CD4-positive, alpha-beta memory T cell (primary cell): ENCODE measurements around the gene SERINC5. TPM values are rescaled to one million over a fixed set of nuclear protein-coding genes. Genes with fewer than 3 reads are reported as not detected.

Source experiments
- CTCF ChIA-PET: fragments of 350-600 bp; sonication (Branson Sonifier 250); formaldehyde crosslinking; loops from one replicate; lab custom pipeline; 2021; ENCODE audit warnings: inconsistent platforms; ENCODE audit not compliant: partially characterized antibody; lab: Charles Lee
- POLR2A ChIA-PET: fragments of 350-600 bp; sonication (Branson Sonifier 250); formaldehyde crosslinking; loops from one replicate; lab custom pipeline; 2021; ENCODE audit not compliant: partially characterized antibody; lab: Charles Lee
- DNase-seq, 5 donors: peaks; one replicate each; pipeline versions ENCODE4 v3.0.0 to v3.0.0-alpha.2; 2020 to 2022; ENCODE audit warnings: mixed read lengths in 1 of 5
- H3K27ac ChIP-seq: one replicate; pipeline ENCODE4 v1.7.0; 2013; ENCODE audit warnings: low read depth, low read length
- H3K27me3 ChIP-seq: 2 replicates; pipeline ENCODE4 v1.7.0; 2013; ENCODE audit warnings: mild to moderate bottlenecking, low read length, moderate library complexity; ENCODE audit not compliant: insufficient read depth
- H3K36me3 ChIP-seq: 2 replicates; pipeline ENCODE4 v1.7.0; 2013; ENCODE audit warnings: mild to moderate bottlenecking, low read length, moderate library complexity; ENCODE audit not compliant: insufficient read depth
- H3K4me1 ChIP-seq: 2 replicates; pipeline ENCODE4 v1.7.0; 2013; ENCODE audit warnings: mild to moderate bottlenecking, low read length, moderate library complexity; ENCODE audit not compliant: insufficient read depth
- H3K4me3 ChIP-seq, 2 donors: one replicate each; pipeline ENCODE4 v1.7.0; 2013; ENCODE audit warnings: low read length in 2 of 2, mild to moderate bottlenecking in 1 of 2
- H3K9me3 ChIP-seq, 2 donors: one replicate each; pipeline ENCODE4 v1.7.0; 2013; ENCODE audit warnings: low read length in 2 of 2, control low read depth in 1 of 2; ENCODE audit not compliant: control insufficient read depth in 1 of 2
- H3K27ac Mint-ChIP-seq, 7 donors: one replicate each; pipeline ENCODE4 v1.8.0; 2020 to 2021; ENCODE audit warnings: mixed read lengths in 7 of 7, mild to moderate bottlenecking in 6 of 7, inconsistent platforms in 3 of 7, moderate library complexity in 3 of 7
- H3K27me3 Mint-ChIP-seq, 2 donors: one replicate each; pipeline ENCODE4 v1.8.0; 2020 to 2021; ENCODE audit warnings: mixed read lengths in 2 of 2
- H3K36me3 Mint-ChIP-seq, 2 donors: one replicate each; pipeline ENCODE4 v1.8.0; 2020 to 2021; ENCODE audit warnings: mixed read lengths in 2 of 2, inconsistent platforms in 1 of 2, mild to moderate bottlenecking in 1 of 2
- H3K4me1 Mint-ChIP-seq, 4 donors: one replicate each; pipeline ENCODE4 v1.8.0; 2020 to 2021; ENCODE audit warnings: mixed read lengths in 4 of 4, mild to moderate bottlenecking in 1 of 4
- H3K4me3 Mint-ChIP-seq, 8 donors: one replicate each; pipeline ENCODE4 v1.8.0; 2020 to 2021; ENCODE audit warnings: mixed read lengths in 8 of 8, mild to moderate bottlenecking in 7 of 8, moderate library complexity in 6 of 8, inconsistent platforms in 3 of 8
- H3K9me3 Mint-ChIP-seq, 8 donors: one replicate each; pipeline ENCODE4 v1.8.0; 2020 to 2021; ENCODE audit warnings: mixed read lengths in 8 of 8, mild to moderate bottlenecking in 5 of 8, inconsistent platforms in 3 of 8, moderate library complexity in 1 of 8
- intact Hi-C: fragments of 100-400 bp; cut with micrococcal nuclease; formaldehyde crosslinking; loops from one replicate; pipeline ENCODE4 v1.15.1; 2023
- polyA plus RNA-seq, 2 donors: library from polyadenylated mRNA; unstranded; fragments of 300-500 nt; fragmentation: Illumina TruSeq; gene quantifications; one replicate each; pipeline ENCODE4 v1.2.3, GENCODE V29; 2021
- total RNA-seq, 2 experiments: library from RNA; stranded (reverse); gene quantifications; one replicate each; pipeline ENCODE4 v1.2.3, GENCODE V29; 2021

The SERINC5 gene
- total and polyA plus RNA-seq, 4 experiments from 2014 or later: 20.7 to 165 (median 94.0) TPM

DNA sequence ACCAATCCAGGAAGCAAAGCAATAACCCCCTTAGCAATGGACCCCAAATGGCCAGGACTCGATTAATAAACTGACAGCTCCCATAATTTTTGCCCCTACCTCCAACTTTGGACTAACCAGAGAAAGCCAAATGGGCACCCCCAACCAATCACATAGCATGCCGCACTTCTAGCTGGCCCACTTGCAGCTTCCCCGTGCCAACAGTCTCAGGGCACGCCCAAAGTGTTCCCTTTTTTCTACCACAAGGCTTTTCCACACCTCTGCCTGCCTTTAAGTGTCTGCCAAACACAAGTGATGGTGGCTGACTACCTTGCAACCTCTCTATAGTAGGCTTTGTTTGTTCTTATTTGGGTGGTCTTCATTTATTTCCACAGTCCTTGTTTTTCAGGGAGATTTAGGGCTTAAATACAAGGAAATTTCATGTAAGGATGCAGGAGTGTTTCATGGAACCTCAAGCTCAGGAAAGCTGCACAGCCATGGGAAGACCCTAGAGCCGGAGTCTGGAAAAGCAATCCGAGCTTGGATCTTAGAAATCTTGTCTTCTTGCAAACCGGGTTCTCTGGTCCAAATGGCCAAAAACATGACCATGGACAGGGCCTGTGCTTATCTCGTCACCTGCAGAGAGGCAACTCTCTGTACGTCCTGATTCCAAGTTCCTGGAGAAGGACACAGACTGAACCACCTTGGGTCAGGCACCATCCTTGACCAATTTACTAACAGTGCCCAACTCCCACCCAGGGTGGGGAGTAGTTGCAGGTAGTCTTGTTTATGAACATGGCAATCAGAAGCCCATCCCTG is 131.5 kb downstream of the SERINC5 start:
- H3K4me1 Mint-ChIP-seq: peaks cover 43 to 63% (median 54%) of the 10 kb centered on the region in 4 donors
- peak overlapping the region in 5 of 7 donors; percentile 37 to 83 (median 75) for H3K27ac Mint-ChIP-seq
- H3K27me3 Mint-ChIP-seq: no peaks in the 10 kb centered on the region
- Histone ChIP-seq H3K27ac (no peak overlapping the region), H3K36me3 (no peaks in the 10 kb centered on the region), H3K4me1 (peaks cover 41% of the 10 kb centered on the region), H3K4me3 (no peak overlapping the region), H3K27me3 (no peaks in the 10 kb centered on the region), H3K9me3 (no peaks in the 10 kb centered on the region)
- H3K9me3 Mint-ChIP-seq: peaks cover 0 to 12% (median 0%) of the 10 kb centered on the region in 8 donors
- peak overlapping the region in 4 of 8 donors; percentile 4 to 22 (median 10) for H3K4me3 Mint-ChIP-seq
- DNase-seq: no peak
- peaks cover 18 to 41% of the 10 kb centered on the region in 2 donors for H3K36me3 Mint-ChIP-seq
- CTCF ChIA-PET: interaction anchor here (1.3 to 2.0 kb wide), 3 partner anchors 12 to 35 kb away, joined by 3 to 8 read pairs (median 5); no protein-coding TSS in a partner anchor
- POLR2A ChIA-PET: interaction anchor here (0.8 to 5.9 kb wide), 5 partner anchors 11 to 131 kb away, joined by 3 to 38 read pairs (median 16); partner anchors contain the start of gene SERINC5
- intact Hi-C loops: loop anchor here (2.0 kb wide), 1 partner anchor 16 kb away; no protein-coding TSS in a partner anchor

DNA sequence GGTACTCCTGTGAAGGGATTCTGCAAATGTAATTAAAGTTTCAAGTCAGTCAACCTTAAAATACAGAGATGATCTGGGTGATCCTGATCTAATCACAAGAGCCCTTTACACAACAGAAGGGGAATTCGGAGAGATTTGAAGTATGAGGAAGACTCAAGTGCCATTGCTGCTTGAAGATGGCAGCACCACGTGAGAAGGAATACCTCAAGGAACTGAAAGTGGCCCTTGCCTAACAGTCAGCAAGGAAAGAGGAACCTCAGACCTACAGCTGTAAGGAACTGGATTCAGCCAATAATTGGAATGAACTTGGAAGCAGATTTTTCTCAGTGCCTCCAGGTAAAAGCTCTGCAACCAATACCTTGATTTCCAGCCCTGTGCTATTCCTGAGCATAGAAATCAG is 133.3 kb downstream of the SERINC5 start:
- peaks cover 2% of the 10 kb centered on the region in 2 donors for H3K9me3 ChIP-seq
- Mint-ChIP-seq H3K4me3 (peak overlapping the region in 1 of 8 donors; percentile 47), H3K36me3 (peaks cover 23 to 38% of the 10 kb centered on the region in 2 donors), H3K4me1 (peaks cover 43 to 64% (median 51%) of the 10 kb centered on the region in 4 donors), H3K27me3 (no peaks in the 10 kb centered on the region), H3K9me3 (peaks cover 0 to 14% (median 2%) of the 10 kb centered on the region in 8 donors), H3K27ac (peak overlapping the region in 2 of 7 donors; percentile 1 to 49)
- DNase-seq: no peak
- H3K4me1 ChIP-seq: peaks cover 50% of the 10 kb centered on the region
- ChIA-PET POLR2A (interaction anchor here (1.0 to 5.9 kb wide), 7 partner anchors 11 to 132 kb away, joined by 3 to 38 read pairs (median 8); partner anchors contain the start of gene SERINC5), CTCF (interaction anchor here (1.8 kb wide), 1 partner anchor 13 kb away, joined by 8 read pairs; no protein-coding TSS in a partner anchor)
- intact Hi-C loops: no loop called here
- no peak overlapping the region for H3K27ac ChIP-seq
- H3K36me3 ChIP-seq: no peaks in the 10 kb centered on the region
- no peak overlapping the region for H3K4me3 ChIP-seq
- H3K27me3 ChIP-seq: no peaks in the 10 kb centered on the region

DNA sequence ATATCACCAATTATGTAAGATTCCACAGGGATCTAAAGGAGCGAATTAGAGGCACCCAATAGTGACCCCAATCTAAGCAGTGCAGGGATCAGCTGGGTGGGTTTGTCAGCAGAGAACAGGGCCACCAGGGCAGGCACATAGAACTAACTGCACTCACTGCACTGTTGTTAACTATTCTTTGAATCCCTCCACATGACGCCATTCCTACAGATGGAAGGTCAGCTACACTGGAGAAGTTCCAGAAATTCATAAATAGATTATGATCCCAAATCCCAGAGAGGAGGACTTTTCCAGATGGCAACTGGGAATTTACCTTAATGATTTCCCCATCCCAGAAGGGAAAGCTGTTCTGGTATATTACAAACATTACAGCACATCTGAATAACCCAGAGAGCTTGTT is 136.5 kb downstream of the SERINC5 start:
- Mint-ChIP-seq H3K9me3 (peaks cover 0 to 20% (median 4%) of the 10 kb centered on the region in 8 donors), H3K4me3 (peak overlapping the region in 2 of 8 donors; percentile 17 to 26), H3K4me1 (peaks cover 49 to 69% (median 59%) of the 10 kb centered on the region in 4 donors), H3K36me3 (peaks cover 31 to 38% of the 10 kb centered on the region in 2 donors), H3K27ac (peak overlapping the region in 4 of 7 donors; percentile 26 to 77 (median 52)), H3K27me3 (no peaks in the 10 kb centered on the region)
- no peak for DNase-seq
- H3K4me1 ChIP-seq: peaks cover 41% of the 10 kb centered on the region
- no peak overlapping the region for H3K27ac ChIP-seq
- CTCF ChIA-PET: interaction anchor here (1.0 to 2.7 kb wide), 6 partner anchors 10 to 36 kb away, joined by 3 to 18 read pairs (median 4); no protein-coding TSS in a partner anchor
- H3K4me3 ChIP-seq: no peak overlapping the region
- peaks cover 2 to 3% of the 10 kb centered on the region in 2 donors for H3K9me3 ChIP-seq
- no peaks in the 10 kb centered on the region for H3K27me3 ChIP-seq
- intact Hi-C loops: no loop called here
- H3K36me3 ChIP-seq: no peaks in the 10 kb centered on the region
- POLR2A ChIA-PET: interaction anchor here (0.8 to 5.5 kb wide), 8 partner anchors 10 to 150 kb away, joined by 3 to 37 read pairs (median 4); partner anchors contain the start of gene SERINC5

DNA sequence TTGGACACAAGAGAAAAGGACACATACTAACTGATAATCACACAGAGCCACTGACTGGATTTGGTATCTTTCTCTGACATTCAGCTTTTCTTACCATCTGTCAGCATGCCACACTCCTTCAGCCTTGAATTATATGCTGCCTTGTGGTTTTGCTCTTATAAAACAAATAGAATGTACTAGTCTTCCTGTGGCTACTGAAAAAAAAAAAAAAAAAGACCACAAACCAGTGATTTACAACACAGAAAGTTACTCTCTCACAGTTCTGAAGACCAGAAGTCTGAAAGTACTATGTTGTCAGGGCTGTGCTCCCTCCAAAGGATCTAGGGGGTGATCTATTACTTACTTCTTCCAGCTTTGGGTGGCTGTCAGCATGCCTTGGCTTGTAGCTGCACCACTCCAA is 138.4 kb downstream of the SERINC5 start:
- H3K4me1 Mint-ChIP-seq: peaks cover 47 to 62% (median 56%) of the 10 kb centered on the region in 4 donors
- H3K27me3 Mint-ChIP-seq: no peaks in the 10 kb centered on the region
- H3K27me3 ChIP-seq: no peaks in the 10 kb centered on the region
- H3K4me1 ChIP-seq: peaks cover 31% of the 10 kb centered on the region
- CTCF ChIA-PET: interaction anchor here (0.6 to 2.7 kb wide), 6 partner anchors 9 to 189 kb away, joined by 3 to 18 read pairs (median 6); no protein-coding TSS in a partner anchor
- H3K9me3 ChIP-seq: peaks cover 2 to 3% of the 10 kb centered on the region in 2 donors
- DNase-seq: no peak
- no peak overlapping the region for H3K4me3 ChIP-seq
- H3K36me3 ChIP-seq: no peaks in the 10 kb centered on the region
- POLR2A ChIA-PET: interaction anchor here (0.7 to 5.5 kb wide), 11 partner anchors 8 to 158 kb away, joined by 3 to 37 read pairs (median 4); partner anchors contain the start of gene SERINC5
- H3K27ac Mint-ChIP-seq: peak overlapping the region in 5 of 7 donors; percentile 24 to 81 (median 65)
- peaks cover 45% of the 10 kb centered on the region in 2 donors for H3K36me3 Mint-ChIP-seq
- H3K27ac ChIP-seq: no peak overlapping the region
- peaks cover 0 to 22% (median 6%) of the 10 kb centered on the region in 8 donors for H3K9me3 Mint-ChIP-seq
- H3K4me3 Mint-ChIP-seq: peak overlapping the region in 5 of 8 donors; percentile 25 to 76 (median 43)
- intact Hi-C loops: no loop called here

DNA sequence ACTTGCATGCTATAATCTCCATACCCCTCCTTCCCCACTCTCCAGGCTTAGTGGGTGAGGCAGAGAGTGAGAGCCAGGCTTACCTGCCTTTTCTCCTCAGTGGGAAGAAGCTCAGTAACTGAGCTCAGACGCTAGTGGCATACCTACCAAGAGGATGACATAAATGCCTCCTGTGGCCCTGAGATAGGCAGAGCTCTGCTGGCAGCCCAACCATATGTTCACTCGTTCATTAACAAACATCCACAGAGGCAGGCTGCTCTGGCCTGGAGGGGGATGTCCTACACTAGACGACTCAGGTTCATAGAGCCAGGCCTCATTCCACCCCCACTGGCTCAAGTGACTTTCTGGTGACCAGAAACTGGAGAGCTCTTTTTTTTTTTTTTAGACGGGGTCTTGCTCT is 139.4 kb downstream of the SERINC5 start:
- H3K4me1 ChIP-seq: peaks cover 31% of the 10 kb centered on the region
- peaks cover 44 to 52% of the 10 kb centered on the region in 2 donors for H3K36me3 Mint-ChIP-seq
- ChIA-PET POLR2A (interaction anchor here (0.8 to 5.5 kb wide), 12 partner anchors 9 to 139 kb away, joined by 3 to 37 read pairs (median 4); partner anchors contain the start of gene SERINC5), CTCF (interaction anchor here (0.8 to 1.9 kb wide), 7 partner anchors 10 to 192 kb away, joined by 3 to 7 read pairs (median 5); no protein-coding TSS in a partner anchor)
- DNase-seq: no peak
- peaks cover 38 to 60% (median 49%) of the 10 kb centered on the region in 4 donors for H3K4me1 Mint-ChIP-seq
- peak overlapping the region in 6 of 7 donors; percentile 65 to 87 (median 84) for H3K27ac Mint-ChIP-seq
- H3K4me3 Mint-ChIP-seq: peak overlapping the region in 3 of 8 donors; percentile 30 to 76 (median 69)
- H3K36me3 ChIP-seq: no peaks in the 10 kb centered on the region
- no peaks in the 10 kb centered on the region for H3K27me3 ChIP-seq
- H3K27me3 Mint-ChIP-seq: no peaks in the 10 kb centered on the region
- H3K9me3 Mint-ChIP-seq: peaks cover 0 to 19% (median 6%) of the 10 kb centered on the region in 8 donors
- intact Hi-C loops: no loop called here
- H3K4me3 ChIP-seq: no peak overlapping the region
- peaks cover 2 to 3% of the 10 kb centered on the region in 2 donors for H3K9me3 ChIP-seq
- H3K27ac ChIP-seq: no peak overlapping the region

DNA sequence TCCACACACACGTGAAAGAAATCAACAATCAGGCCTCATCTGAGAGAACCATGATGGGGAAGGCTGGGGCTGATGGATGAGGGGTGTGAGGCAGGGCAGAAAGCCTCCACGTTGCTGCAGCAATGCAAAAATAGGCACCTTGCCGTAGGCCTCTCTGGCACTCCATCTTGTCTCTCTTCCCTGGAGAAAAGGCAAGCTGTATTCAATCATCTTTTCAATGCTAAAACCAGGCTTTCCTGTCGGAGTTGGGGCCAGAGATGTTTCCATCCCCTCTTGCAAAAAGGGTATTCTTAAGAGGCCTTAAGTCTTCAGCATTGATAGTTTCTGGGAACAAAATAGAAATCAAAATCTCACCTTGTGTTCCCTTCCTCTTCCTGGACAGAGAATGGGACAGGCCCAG is 139.8 kb downstream of the SERINC5 start:
- no peaks in the 10 kb centered on the region for H3K36me3 ChIP-seq
- Mint-ChIP-seq H3K4me3 (peak overlapping the region in 3 of 8 donors; percentile 30 to 76 (median 69)), H3K36me3 (peaks cover 47 to 54% of the 10 kb centered on the region in 2 donors), H3K9me3 (peaks cover 0 to 15% (median 6%) of the 10 kb centered on the region in 8 donors), H3K27ac (peak overlapping the region in 5 of 7 donors; percentile 3 to 87 (median 81)), H3K27me3 (no peaks in the 10 kb centered on the region), H3K4me1 (peaks cover 38 to 64% (median 51%) of the 10 kb centered on the region in 4 donors)
- H3K27me3 ChIP-seq: no peaks in the 10 kb centered on the region
- DNase-seq: no peak
- intact Hi-C loops: no loop called here
- H3K4me1 ChIP-seq: peaks cover 31% of the 10 kb centered on the region
- H3K9me3 ChIP-seq: peaks cover 2 to 3% of the 10 kb centered on the region in 2 donors
- ChIA-PET CTCF (interaction anchor here (0.8 to 1.9 kb wide), 6 partner anchors 21 to 192 kb away, joined by 3 to 7 read pairs (median 4); no protein-coding TSS in a partner anchor), POLR2A (interaction anchor here (0.6 to 5.5 kb wide), 7 partner anchors 20 to 140 kb away, joined by 3 to 37 read pairs (median 4); partner anchors contain the start of gene SERINC5)
- no peak overlapping the region for H3K4me3 ChIP-seq
- H3K27ac ChIP-seq: no peak overlapping the region
